ENCODE measurements around the gene EGLN3.

The EGLN3 gene

GRCh38 chr14:33903369-33903768 is 47.5 kb downstream of the EGLN3 start:
- H2AFZ ChIP-seq (ENCODE audit: low read length) = no peak overlapping the region
- no peaks in the 10 kb centered on the region for H3K9me3 ChIP-seq (ENCODE audit: low read length)
- no peak overlapping the region for H3K27ac ChIP-seq (ENCODE audit: low read depth, low read length, poor library complexity, severe bottlenecking)
- no peaks in the 10 kb centered on the region for H3K36me3 ChIP-seq (ENCODE audit: insufficient read depth, low read length)
- no peaks in the 10 kb centered on the region for H3K27me3 ChIP-seq (ENCODE audit: insufficient read depth, low read length)
- H4K20me1 ChIP-seq (ENCODE audit: insufficient read depth, low read length) = no peaks in the 10 kb centered on the region
- no peak overlapping the region for H3K9ac ChIP-seq (ENCODE audit: low read length)
- TF ChIP-seq, protein P1, sequence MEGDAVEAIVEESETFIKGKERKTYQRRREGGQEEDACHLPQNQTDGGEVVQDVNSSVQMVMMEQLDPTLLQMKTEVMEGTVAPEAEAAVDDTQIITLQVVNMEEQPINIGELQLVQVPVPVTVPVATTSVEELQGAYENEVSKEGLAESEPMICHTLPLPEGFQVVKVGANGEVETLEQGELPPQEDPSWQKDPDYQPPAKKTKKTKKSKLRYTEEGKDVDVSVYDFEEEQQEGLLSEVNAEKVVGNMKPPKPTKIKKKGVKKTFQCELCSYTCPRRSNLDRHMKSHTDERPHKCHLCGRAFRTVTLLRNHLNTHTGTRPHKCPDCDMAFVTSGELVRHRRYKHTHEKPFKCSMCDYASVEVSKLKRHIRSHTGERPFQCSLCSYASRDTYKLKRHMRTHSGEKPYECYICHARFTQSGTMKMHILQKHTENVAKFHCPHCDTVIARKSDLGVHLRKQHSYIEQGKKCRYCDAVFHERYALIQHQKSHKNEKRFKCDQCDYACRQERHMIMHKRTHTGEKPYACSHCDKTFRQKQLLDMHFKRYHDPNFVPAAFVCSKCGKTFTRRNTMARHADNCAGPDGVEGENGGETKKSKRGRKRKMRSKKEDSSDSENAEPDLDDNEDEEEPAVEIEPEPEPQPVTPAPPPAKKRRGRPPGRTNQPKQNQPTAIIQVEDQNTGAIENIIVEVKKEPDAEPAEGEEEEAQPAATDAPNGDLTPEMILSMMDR (IDR thresholded peaks at IDR 0.05; ENCODE audit: low read length) = no peak
- TF ChIP-seq EZH2 (IDR thresholded peaks at IDR 0.05; ENCODE audit: borderline replicate concordance, low read length) = no peak
- H3K4me2 ChIP-seq (ENCODE audit: low read length) = no peak overlapping the region
- H3K4me1 ChIP-seq (ENCODE audit: insufficient read depth, low read length, severe bottlenecking) = no peaks in the 10 kb centered on the region
- no peaks in the 10 kb centered on the region for H3F3A ChIP-seq (ENCODE audit: insufficient read depth, low read length)
- H3K9me2 ChIP-seq (ENCODE audit: low read depth, low read length) = no peaks in the 10 kb centered on the region
- no peaks in the 10 kb centered on the region for H3K79me2 ChIP-seq (ENCODE audit: insufficient read depth, low read length)
- no peak overlapping the region for H3K4me3 ChIP-seq (ENCODE audit: low read depth, low read length, poor library complexity, severe bottlenecking)

- no peak overlapping the region for H3K4me2 ChIP-seq (ENCODE audit: low read length)
- H3K79me2 ChIP-seq (ENCODE audit: insufficient read depth, low read length) = no peaks in the 10 kb centered on the region
- H4K20me1 ChIP-seq (ENCODE audit: insufficient read depth, low read length) = no peaks in the 10 kb centered on the region
- no peaks in the 10 kb centered on the region for H3K27me3 ChIP-seq (ENCODE audit: insufficient read depth, low read length)
- H3K9ac ChIP-seq (ENCODE audit: low read length) = no peak overlapping the region
- no peaks in the 10 kb centered on the region for H3F3A ChIP-seq (ENCODE audit: insufficient read depth, low read length)
- H3K4me3 ChIP-seq (ENCODE audit: low read depth, low read length, poor library complexity, severe bottlenecking) = no peak overlapping the region
- H3K9me2 ChIP-seq (ENCODE audit: low read depth, low read length) = no peaks in the 10 kb centered on the region
- TF ChIP-seq, protein P1 (IDR thresholded peaks at IDR 0.05; ENCODE audit: low read length) = no peak
- TF ChIP-seq EZH2 (IDR thresholded peaks at IDR 0.05; ENCODE audit: borderline replicate concordance, low read length) = no peak
- no peaks in the 10 kb centered on the region for H3K4me1 ChIP-seq (ENCODE audit: insufficient read depth, low read length, severe bottlenecking)
- H3K27ac ChIP-seq (ENCODE audit: low read depth, low read length, poor library complexity, severe bottlenecking) = no peak overlapping the region
- H3K36me3 ChIP-seq (ENCODE audit: insufficient read depth, low read length) = no peaks in the 10 kb centered on the region
- H3K9me3 ChIP-seq (ENCODE audit: low read length) = no peaks in the 10 kb centered on the region
- H2AFZ ChIP-seq (ENCODE audit: low read length) = no peak overlapping the region
Measured at GRCh38 chr14:33902363-33902762, 48.5 kb downstream of the EGLN3 start.

DNA sequence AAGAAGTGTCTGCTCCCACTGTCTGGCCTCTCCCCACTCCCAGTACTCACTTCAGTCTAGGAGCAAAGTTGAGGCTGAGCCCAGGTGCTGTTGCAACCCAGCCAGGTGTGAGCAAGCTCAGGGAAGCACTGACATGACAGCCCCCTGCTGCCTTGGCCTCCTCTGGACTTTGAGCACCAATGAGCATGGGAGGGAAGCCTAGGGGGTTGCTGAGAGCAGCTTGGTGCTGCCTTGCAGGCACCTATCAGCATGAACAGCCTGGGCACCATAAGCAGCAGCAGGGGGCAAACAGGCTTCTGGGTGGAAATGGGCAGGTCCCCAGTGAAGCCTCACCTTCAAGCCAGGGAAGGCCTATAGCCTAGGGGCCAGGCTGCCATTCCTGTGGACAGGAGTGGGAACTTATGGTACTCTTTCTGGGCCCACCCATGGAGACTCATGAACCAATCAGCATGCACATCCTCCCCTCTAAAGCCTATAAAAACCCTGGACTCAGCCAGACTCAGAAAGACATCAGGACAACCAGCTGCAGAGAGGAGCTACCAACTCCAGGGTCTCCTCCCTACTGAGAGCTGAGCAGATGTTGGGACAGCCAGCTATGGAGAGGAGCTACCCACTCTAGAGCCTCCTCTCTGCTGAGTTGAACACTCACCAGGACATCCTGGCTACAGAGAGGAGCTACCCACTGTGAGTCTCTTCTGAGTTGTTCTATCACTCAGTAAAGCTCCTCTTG is 49.3 kb downstream of the EGLN3 start:
- Histone ChIP-seq H3K9ac (ENCODE audit: low read length) (no peak overlapping the region), H3K9me2 (ENCODE audit: low read depth, low read length) (no peaks in the 10 kb centered on the region), H3K4me1 (ENCODE audit: insufficient read depth, low read length, severe bottlenecking) (no peaks in the 10 kb centered on the region), H3K4me2 (ENCODE audit: low read length) (no peak overlapping the region), H3K27ac (ENCODE audit: low read depth, low read length, poor library complexity, severe bottlenecking) (no peak overlapping the region), H3K4me3 (ENCODE audit: low read depth, low read length, poor library complexity, severe bottlenecking) (no peak overlapping the region), H3K9me3 (ENCODE audit: low read length) (no peaks in the 10 kb centered on the region), H3F3A (ENCODE audit: insufficient read depth, low read length) (no peaks in the 10 kb centered on the region), H2AFZ (ENCODE audit: low read length) (no peak overlapping the region), H4K20me1 (ENCODE audit: insufficient read depth, low read length) (no peaks in the 10 kb centered on the region), H3K27me3 (ENCODE audit: insufficient read depth, low read length) (no peaks in the 10 kb centered on the region), H3K36me3 (ENCODE audit: insufficient read depth, low read length) (no peaks in the 10 kb centered on the region), H3K79me2 (ENCODE audit: insufficient read depth, low read length) (no peaks in the 10 kb centered on the region)
- TF ChIP-seq, protein P1 (IDR thresholded peaks at IDR 0.05; ENCODE audit: low read length) = no peak
- TF ChIP-seq EZH2 (IDR thresholded peaks at IDR 0.05; ENCODE audit: borderline replicate concordance, low read length) = no peak

All from OCI-LY1 (cell line).